GM21447 (cell line): ENCODE data around the gene S100A10.

ENCODE experiments used
- ATAC-seq: cut with Tn5 transposase; IDR thresholded peaks from one replicate; pipeline ENCODE4 v1.9.1; 2021; ENCODE audit not compliant: unreplicated experiment

Gene S100A10

GRCh38 chr1:151966061-151966460 is 27.6 kb downstream of the S100A10 start:
- ATAC-seq: no peak

GRCh38 chr1:151964510-151964909 is 29.1 kb downstream of the S100A10 start:
- ATAC-seq: no peak

- no peak for ATAC-seq
These were observed 30.4 kb downstream of the S100A10 start for GRCh38 chr1:151963288-151963687.

- ATAC-seq: no peak
These were observed 31.8 kb downstream of the S100A10 start for GRCh38 chr1:151961833-151962232.

GRCh38 chr1:151960780-151961513 is 32.7 kb downstream of the S100A10 start:
- no peak for ATAC-seq

- ATAC-seq: no peak
These were observed 34.7 kb downstream of the S100A10 start for GRCh38 chr1:151958959-151959358.

- no peak for ATAC-seq
These were observed 36.6 kb downstream of the S100A10 start for GRCh38 chr1:151956957-151957497.

GRCh38 chr1:151953409-151954094 is 40.1 kb downstream of the S100A10 start:
- no peak for ATAC-seq

- no peak for ATAC-seq
These were observed 40.8 kb downstream of the S100A10 start for GRCh38 chr1:151952811-151953210.

GRCh38 chr1:151949371-151950193 is 44.1 kb downstream of the S100A10 start:
- no peak for ATAC-seq

GRCh38 chr1:151948506-151948905 is 45.2 kb downstream of the S100A10 start:
- ATAC-seq: no peak

- no peak for ATAC-seq
These were observed 46.5 kb downstream of the S100A10 start for GRCh38 chr1:151947140-151947539.

GRCh38 chr1:151945725-151946722 is 47.6 kb downstream of the S100A10 start:
- ATAC-seq: no peak

- no peak for ATAC-seq
These were observed 48.6 kb downstream of the S100A10 start for GRCh38 chr1:151944857-151945575.

GRCh38 chr1:151944126-151944856 is 49.4 kb downstream of the S100A10 start:
- ATAC-seq: no peak

GRCh38 chr1:151943591-151943990 is 50.1 kb downstream of the S100A10 start:
- no peak for ATAC-seq

- ATAC-seq: no peak
These were observed 50.8 kb downstream of the S100A10 start for GRCh38 chr1:151942882-151943281.

- no peak for ATAC-seq
These were observed 53.1 kb downstream of the S100A10 start for GRCh38 chr1:151940541-151940940.

- no peak for ATAC-seq
These were observed 53.9 kb downstream of the S100A10 start for GRCh38 chr1:151939779-151940178.
